ENCODE measurements around the gene OCA2.

DNA sequence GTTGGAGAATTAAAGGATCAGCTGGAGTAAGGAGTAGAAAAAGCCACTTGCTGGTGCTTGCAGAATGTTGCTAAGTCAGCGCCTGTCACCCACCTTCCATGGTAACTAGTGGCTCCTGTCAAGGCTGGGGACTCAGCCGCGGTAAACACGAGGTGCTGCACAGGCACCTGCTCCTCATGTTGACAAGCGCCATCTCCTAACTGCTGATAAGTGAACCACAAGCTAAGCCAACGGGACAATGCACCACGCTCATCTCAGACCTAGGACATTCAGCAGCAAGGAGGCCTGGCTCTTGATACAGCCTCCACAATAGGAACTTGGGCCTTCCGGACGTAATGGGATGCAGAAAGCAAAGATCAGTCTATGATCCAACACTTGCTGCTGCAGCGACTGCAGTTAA lies 264.4 kb downstream of the OCA2 start:
- TF ChIP-seq, protein P1, sequence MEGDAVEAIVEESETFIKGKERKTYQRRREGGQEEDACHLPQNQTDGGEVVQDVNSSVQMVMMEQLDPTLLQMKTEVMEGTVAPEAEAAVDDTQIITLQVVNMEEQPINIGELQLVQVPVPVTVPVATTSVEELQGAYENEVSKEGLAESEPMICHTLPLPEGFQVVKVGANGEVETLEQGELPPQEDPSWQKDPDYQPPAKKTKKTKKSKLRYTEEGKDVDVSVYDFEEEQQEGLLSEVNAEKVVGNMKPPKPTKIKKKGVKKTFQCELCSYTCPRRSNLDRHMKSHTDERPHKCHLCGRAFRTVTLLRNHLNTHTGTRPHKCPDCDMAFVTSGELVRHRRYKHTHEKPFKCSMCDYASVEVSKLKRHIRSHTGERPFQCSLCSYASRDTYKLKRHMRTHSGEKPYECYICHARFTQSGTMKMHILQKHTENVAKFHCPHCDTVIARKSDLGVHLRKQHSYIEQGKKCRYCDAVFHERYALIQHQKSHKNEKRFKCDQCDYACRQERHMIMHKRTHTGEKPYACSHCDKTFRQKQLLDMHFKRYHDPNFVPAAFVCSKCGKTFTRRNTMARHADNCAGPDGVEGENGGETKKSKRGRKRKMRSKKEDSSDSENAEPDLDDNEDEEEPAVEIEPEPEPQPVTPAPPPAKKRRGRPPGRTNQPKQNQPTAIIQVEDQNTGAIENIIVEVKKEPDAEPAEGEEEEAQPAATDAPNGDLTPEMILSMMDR (conservative IDR thresholded peaks at IDR 0.05; ENCODE audit: low read depth, low read length), result no peak
- TF ChIP-seq CEBPB (IDR thresholded peaks at IDR 0.05; ENCODE audit: low read depth, low read length), result no peak
- TF ChIP-seq SMC3 (IDR thresholded peaks at IDR 0.05; ENCODE audit: low read depth, low read length), result no peak
- TF ChIP-seq RCOR1 (IDR thresholded peaks at IDR 0.05; ENCODE audit: insufficient replicate concordance, low read length), result no peak
- no peak for TF ChIP-seq MAZ (IDR thresholded peaks at IDR 0.05; ENCODE audit: borderline replicate concordance, low read depth, low read length)

Measured in IMR-90 (cell line).